Parathyroid adenoma (tissue), 2 donors: Measurements from ENCODE around the gene LGMN.
"Not testable (repeated sequence)": the region's sequence is repeated elsewhere in the genome, so short reads cannot be mapped to it uniquely, and the experiment has no call there.

ENCODE experiments used
- H2AFZ ChIP-seq: fragments of 300-600 bp; sonication (generic); one replicate; pipeline ENCODE4 v1.7.0; 2017; ENCODE audit warnings: antibody characterized with exemption, mild to moderate bottlenecking
- H3K27ac ChIP-seq: fragments of 300-600 bp; sonication (generic); one replicate; pipeline ENCODE4 v1.7.0; 2017
- H3K27me3 ChIP-seq: fragments of 300-600 bp; sonication (generic); one replicate; pipeline ENCODE4 v1.7.0; 2017; ENCODE audit warnings: low read length; ENCODE audit not compliant: control insufficient read depth, insufficient read depth
- H3K36me3 ChIP-seq: fragments of 300-600 bp; sonication (generic); one replicate; pipeline ENCODE4 v1.7.0; 2017; ENCODE audit warnings: low read length; ENCODE audit not compliant: control insufficient read depth, insufficient read depth
- H3K4me1 ChIP-seq: fragments of 300-600 bp; sonication (generic); one replicate; pipeline ENCODE4 v1.7.0; 2017; ENCODE audit warnings: control low read depth
- H3K4me2 ChIP-seq: fragments of 300-600 bp; sonication (generic); one replicate; pipeline ENCODE4 v1.7.0; 2017; ENCODE audit warnings: low read length
- H3K4me3 ChIP-seq: fragments of 300-600 bp; sonication (generic); one replicate; pipeline ENCODE4 v1.7.0; 2017; ENCODE audit warnings: low read depth, low read length
- H3K79me2 ChIP-seq: fragments of 300-600 bp; sonication (generic); one replicate; pipeline ENCODE4 v1.7.0; 2017; ENCODE audit warnings: control low read depth
- H3K9ac ChIP-seq: fragments of 300-600 bp; sonication (generic); one replicate; pipeline ENCODE4 v1.7.0; 2017; ENCODE audit warnings: mild to moderate bottlenecking
- H3K9me3 ChIP-seq: fragments of 300-600 bp; sonication (generic); one replicate; pipeline ENCODE4 v1.7.0; 2017; ENCODE audit warnings: low read length; ENCODE audit not compliant: control insufficient read depth
- CTCF ChIP-seq: fragments of 300-600 bp; sonication (generic); IDR thresholded peaks from one replicate; pipeline ENCODE4 v1.7.0; 2017; ENCODE audit warnings: antibody characterized with exemption, mild to moderate bottlenecking
- donor health status: primary hyperparathyroidism.

LGMN gene

DNA sequence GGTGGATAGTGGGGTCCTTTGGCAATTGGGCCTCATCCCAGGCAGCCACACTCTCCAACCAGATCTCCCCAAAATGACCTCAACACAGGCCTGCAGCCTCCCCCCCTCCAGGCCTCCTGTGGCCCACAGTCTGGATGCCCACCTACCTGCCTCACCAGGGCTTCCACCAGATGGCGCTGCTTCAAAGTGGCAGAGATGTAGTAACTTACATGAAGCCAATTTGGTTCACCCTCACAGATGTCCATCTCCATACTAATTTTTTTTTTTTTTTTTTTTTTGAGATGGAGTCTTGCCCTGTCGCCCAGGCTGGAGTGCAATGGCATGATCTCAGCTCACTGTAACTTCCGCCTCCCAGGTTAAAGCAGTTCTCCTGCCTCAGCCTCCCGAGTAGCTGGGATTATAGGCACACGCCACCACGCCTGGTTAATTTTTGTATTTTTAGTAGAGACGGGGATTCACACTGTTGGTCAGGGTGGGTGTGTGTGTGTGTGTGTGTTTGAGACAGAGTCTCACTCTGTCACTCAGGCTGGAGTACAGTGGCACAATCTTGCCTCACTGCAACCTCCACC, 33.6 kb downstream of the LGMN start:
- H3K36me3 ChIP-seq, H3K27ac ChIP-seq, H3K27me3 ChIP-seq, H3K4me2 ChIP-seq, H3K9ac ChIP-seq, H3K4me3 ChIP-seq, H3K9me3 ChIP-seq, H2AFZ ChIP-seq, H3K4me1 ChIP-seq, H3K79me2 ChIP-seq: not testable (repeated sequence)
- TF ChIP-seq CTCF = peak; percentile 79

DNA sequence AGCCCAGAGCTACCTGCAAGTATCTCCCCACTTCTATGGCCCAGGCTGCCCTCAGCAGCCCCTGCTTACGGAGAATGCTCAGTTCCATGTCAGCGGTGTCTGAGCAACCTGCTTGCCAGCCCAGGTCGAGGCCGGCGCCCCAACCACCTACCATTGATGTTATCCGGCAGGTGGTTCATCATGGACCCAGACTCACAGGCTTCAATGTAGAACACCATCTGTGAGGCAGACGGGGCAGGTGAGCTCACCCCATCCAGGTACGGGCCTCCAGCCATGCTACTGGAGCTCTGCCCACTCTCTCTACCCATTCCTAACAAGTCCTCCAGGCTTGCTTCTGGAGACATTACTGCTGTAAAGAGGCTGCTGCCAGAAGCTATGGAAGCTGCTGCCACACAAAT, 35.8 kb downstream of the LGMN start:
- no peaks in the 10 kb centered on the region for H3K9me3 ChIP-seq
- H3K4me2 ChIP-seq = no peak overlapping the region
- H3K36me3 ChIP-seq = no peaks in the 10 kb centered on the region
- no peaks in the 10 kb centered on the region for H3K27me3 ChIP-seq
- no peaks in the 10 kb centered on the region for H3K4me1 ChIP-seq
- H3K9ac ChIP-seq = no peak overlapping the region
- no peak overlapping the region for H2AFZ ChIP-seq
- H3K27ac ChIP-seq = no peak overlapping the region
- no peak overlapping the region for H3K4me3 ChIP-seq
- no peak for TF ChIP-seq CTCF
- no peaks in the 10 kb centered on the region for H3K79me2 ChIP-seq

GRCh38 chr14:92711976-92712653, 36.3 kb downstream of the LGMN start:
- H3K4me2 ChIP-seq = no peak overlapping the region
- H2AFZ ChIP-seq = no peak overlapping the region
- H3K9me3 ChIP-seq = no peaks in the 10 kb centered on the region
- H3K9ac ChIP-seq = no peak overlapping the region
- no peak overlapping the region for H3K4me3 ChIP-seq
- H3K27me3 ChIP-seq = no peaks in the 10 kb centered on the region
- no peaks in the 10 kb centered on the region for H3K4me1 ChIP-seq
- TF ChIP-seq CTCF = no peak
- no peak overlapping the region for H3K27ac ChIP-seq
- H3K36me3 ChIP-seq = no peaks in the 10 kb centered on the region
- no peaks in the 10 kb centered on the region for H3K79me2 ChIP-seq

DNA sequence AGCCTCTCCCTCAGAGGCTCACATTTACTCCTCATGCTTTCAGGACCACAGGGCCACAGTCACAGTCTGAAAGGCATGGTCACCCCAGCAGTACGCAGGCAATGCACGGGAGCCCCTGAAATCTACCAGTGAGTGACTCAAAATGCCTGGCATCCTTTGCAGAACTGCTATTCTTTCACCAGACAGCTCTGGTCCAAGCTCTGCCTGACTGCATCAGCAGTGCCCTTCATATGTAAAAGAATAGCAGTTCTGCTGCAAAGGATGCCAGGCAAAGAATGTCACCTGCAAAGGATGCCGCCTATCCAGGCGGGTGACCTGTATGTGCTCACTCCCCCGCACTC, 38.5 kb downstream of the LGMN start:
- no peaks in the 10 kb centered on the region for H3K4me1 ChIP-seq
- no peak overlapping the region for H3K4me3 ChIP-seq
- no peak overlapping the region for H3K9ac ChIP-seq
- no peaks in the 10 kb centered on the region for H3K36me3 ChIP-seq
- H3K79me2 ChIP-seq = no peaks in the 10 kb centered on the region
- no peaks in the 10 kb centered on the region for H3K27me3 ChIP-seq
- H2AFZ ChIP-seq = no peak overlapping the region
- H3K9me3 ChIP-seq = no peaks in the 10 kb centered on the region
- no peak for TF ChIP-seq CTCF
- no peak overlapping the region for H3K27ac ChIP-seq
- H3K4me2 ChIP-seq = no peak overlapping the region
